Activated T-cell treated with anti-CD3 and anti-CD28 coated beads, Interleukin-2, amount 50 U/mL, for 48 hours (primary cell): Measurements from ENCODE around the gene HSDL1.

ENCODE experiments used
- DNase-seq, 2 experiments: peaks; one replicate each; pipeline ENCODE4 v3.0.0-alpha.2; 2020

HSDL1 gene

GRCh38 chr16:84144859-84145639, at the start of gene HSDL1, which contains the start of gene DNAAF1:
Gene HSDL1 (minus strand): TSS chr16:84145177. CDS start chr16:84131321, 13,856 bp downstream.
Gene DNAAF1 (plus strand): TSS chr16:84145308. CDS start chr16:84145441, 133 bp downstream.
- peak; percentile 96 to 97 for DNase-seq

- DNase-seq, result peak in 1 of 2 experiments; percentile 37
Observed at GRCh38 chr16:84194018-84194417, 49.0 kb upstream of the HSDL1 start.

- DNase-seq, result no peak
Observed at GRCh38 chr16:84193480-84193879, 48.5 kb upstream of the HSDL1 start.

GRCh38 chr16:84191466-84191865, 46.5 kb upstream of the HSDL1 start:
- DNase-seq, result no peak

GRCh38 chr16:84190731-84191388, 45.9 kb upstream of the HSDL1 start, which contains the start of gene ADAD2:
Gene ADAD2 (plus strand): TSS chr16:84191157. CDS start chr16:84191231, 74 bp downstream.
- peak; percentile 47 to 49 for DNase-seq

GRCh38 chr16:84186685-84187437, 41.9 kb upstream of the HSDL1 start, which contains the start of gene TAF1C:
Gene TAF1C (minus strand): TSS chr16:84187057. CDS start chr16:84184988, 2,069 bp downstream.
- peak; percentile 96 for DNase-seq

- DNase-seq, result no peak
Observed at GRCh38 chr16:84184775-84185174, 39.8 kb upstream of the HSDL1 start.

- DNase-seq, result no peak
Observed at GRCh38 chr16:84183911-84184591, 39.1 kb upstream of the HSDL1 start.

GRCh38 chr16:84183572-84183875, 38.5 kb upstream of the HSDL1 start:
- DNase-seq, result no peak

- DNase-seq, result no peak
Observed at GRCh38 chr16:84182680-84183571, 37.9 kb upstream of the HSDL1 start.

- DNase-seq, result no peak
Observed at GRCh38 chr16:84182104-84182503, 37.1 kb upstream of the HSDL1 start.

- no peak for DNase-seq
Observed at GRCh38 chr16:84181144-84181915, 36.4 kb upstream of the HSDL1 start.

- no peak for DNase-seq
Observed at GRCh38 chr16:84180519-84181140, 35.7 kb upstream of the HSDL1 start.

GRCh38 chr16:84179612-84180320, 34.8 kb upstream of the HSDL1 start:
- no peak for DNase-seq

- no peak for DNase-seq
Observed at GRCh38 chr16:84178892-84179611, 34.1 kb upstream of the HSDL1 start.

GRCh38 chr16:84178146-84178765, 33.3 kb upstream of the HSDL1 start:
- no peak for DNase-seq

GRCh38 chr16:84177741-84178073, 32.7 kb upstream of the HSDL1 start:
- DNase-seq, result no peak

- no peak for DNase-seq
Observed at GRCh38 chr16:84176192-84177053, 31.4 kb upstream of the HSDL1 start.
